ENCODE results near the gene INAFM1. TPM values are rescaled to one million over a fixed set of nuclear protein-coding genes. Genes with fewer than 3 reads are reported as not detected.

Gene INAFM1
- total and polyA plus RNA-seq, 9 of the 15 experiments (the other 6 are each of a cell fraction or from before 2014, with no cell fraction given), result 0.71 to 30.9 (median 3.1) TPM

GRCh38 chr19:47225746-47226425, 48.8 kb upstream of the INAFM1 start (continued):
- no peak for TF ChIP-seq ZNF217 (CRISPR knock-in tag; IDR thresholded peaks at IDR 0.05)
- TF ChIP-seq, protein P1, sequence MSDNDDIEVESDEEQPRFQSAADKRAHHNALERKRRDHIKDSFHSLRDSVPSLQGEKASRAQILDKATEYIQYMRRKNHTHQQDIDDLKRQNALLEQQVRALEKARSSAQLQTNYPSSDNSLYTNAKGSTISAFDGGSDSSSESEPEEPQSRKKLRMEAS (CRISPR knock-in tag; IDR thresholded peaks at IDR 0.05), result peak; percentile 54; the same call in 1 of the 2 replicates
- TF ChIP-seq PTTG1 (tag; IDR thresholded peaks at IDR 0.05; ENCODE audit: low read depth), result no peak
- TF ChIP-seq ZNF830 (CRISPR knock-in tag; IDR thresholded peaks at IDR 0.05), result no peak
- TF ChIP-seq ATF3 (IDR thresholded peaks at IDR 0.05), result peak; percentile 50
- TF ChIP-seq ATF3 (CRISPR knock-in tag; conservative IDR thresholded peaks at IDR 0.05), result peak; percentile 87; the same call in 1 of the 2 replicates
- TF ChIP-seq DNMT1 (IDR thresholded peaks at IDR 0.05), result 0 out of 2 replicates have a peak, but pooled peaks have one; percentile 30
- no peak for TF ChIP-seq ZNF561 (CRISPR knock-in tag; conservative IDR thresholded peaks at IDR 0.05)
- TF ChIP-seq HDAC1 (IDR thresholded peaks at IDR 0.05), result no peak
- no peak for TF ChIP-seq ETS2 (tag; IDR thresholded peaks at IDR 0.05; ENCODE audit: borderline replicate concordance, poor library complexity, severe bottlenecking)
- TF ChIP-seq ATF7 (IDR thresholded peaks at IDR 0.05), result peak; percentile 50; the same call in 1 of the 2 replicates
- TF ChIP-seq RBM14 (IDR thresholded peaks at IDR 0.05; ENCODE audit: borderline replicate concordance, insufficient read depth, low read depth, low read length), result no peak
- TF ChIP-seq NR2F6 (CRISPR knock-in tag; IDR thresholded peaks at IDR 0.05), result no peak
- no peak for TF ChIP-seq FOXK2 (conservative IDR thresholded peaks at IDR 0.05 in 1 of 2, IDR thresholded peaks at IDR 0.05 in 1 of 2; ENCODE audit: low read depth in 2 of 2)
- TF ChIP-seq PHF8 (IDR thresholded peaks at IDR 0.05; ENCODE audit: borderline replicate concordance, low read length), result peak; percentile 61; the same call in 1 of the 2 replicates
- peak in 1 of 2 experiments; percentile 6; a peak in 1 of 4 replicates for TF ChIP-seq RCOR1 (IDR thresholded peaks at IDR 0.05; ENCODE audit: borderline replicate concordance in 1 of 2, low read depth in 2 of 2, low read length in 2 of 2)
- TF ChIP-seq PHB (CRISPR knock-in tag; IDR thresholded peaks at IDR 0.05), result peak; percentile 37; the same call in 1 of the 2 replicates
- TF ChIP-seq ILF3 (IDR thresholded peaks at IDR 0.05; ENCODE audit: borderline replicate concordance), result peak; percentile 97; the same call in 1 of the 2 replicates
- peak; percentile 82 for TF ChIP-seq MYC (IDR thresholded peaks at IDR 0.05; ENCODE audit: low read depth, low read length)
- no peak for TF ChIP-seq MYC (CRISPR knock-in tag; IDR thresholded peaks at IDR 0.05; ENCODE audit: borderline replicate concordance, low read depth)
- TF ChIP-seq ZNF551 (CRISPR knock-in tag; IDR thresholded peaks at IDR 0.05), result no peak
- peak; percentile 96 for TF ChIP-seq SMAD1 (IDR thresholded peaks at IDR 0.05; ENCODE audit: low read depth, low read length, partially characterized antibody)
- TF ChIP-seq NEUROD1 (IDR thresholded peaks at IDR 0.05; ENCODE audit: borderline replicate concordance, low read depth, low read length, partially characterized antibody), result peak; percentile 68
- TF ChIP-seq GTF2F1 (IDR thresholded peaks at IDR 0.05; ENCODE audit: low read depth, low read length), result peak; percentile 93
- TF ChIP-seq YY1 (IDR thresholded peaks at IDR 0.05; ENCODE audit: borderline replicate concordance in 1 of 3, control insufficient read depth in 1 of 3, extremely low read depth in 1 of 3, insufficient read depth in 3 of 3, insufficient read length in 1 of 3, insufficient replicate concordance in 2 of 3, low read depth in 1 of 3, low read length in 2 of 3), result peak in 2 of 3 experiments; percentile 74 to 82
- TF ChIP-seq CBFA2T2 (conservative IDR thresholded peaks at IDR 0.05), result no peak

All from K562 (cell line).